Body of pancreas (tissue), 4 donors: Measurements from ENCODE around the gene FUT2. TPM values are rescaled to one million over a fixed set of nuclear protein-coding genes. Genes with fewer than 3 reads are reported as not detected.

Source experiments
- ATAC-seq: fragments of 150-250 bp; one replicate; pipeline ENCODE4 v1.9.1; 2016
- DNase-seq, 4 donors: peaks; one replicate each; pipeline ENCODE4 v3.0.0-alpha.2; 2019
- H3K27ac ChIP-seq, 4 donors: fragments of 200-600 bp; sonication (generic); 1 replicate in 3 of 4; 2 replicates in 1 of 4; pipeline versions ENCODE4 v1.5.1 to v1.6.1; 2016 to 2019; ENCODE audit warnings: mild to moderate bottlenecking in 1 of 4, mixed read lengths in 1 of 4, moderate library complexity in 1 of 4
- H3K27me3 ChIP-seq, 2 donors: fragments of 200-600 bp; sonication (generic); one replicate each; pipeline ENCODE4 v1.6.0; 2016; ENCODE audit warnings: mild to moderate bottlenecking in 1 of 2
- H3K36me3 ChIP-seq, 2 donors: fragments of 200-600 bp; sonication (generic); replicated peaks in 1 of 2; 2 replicates each; pipeline ENCODE4 v1.5.1; 2016; ENCODE audit warnings: low read depth in 2 of 2; ENCODE audit not compliant: insufficient read depth in 1 of 2
- H3K4me1 ChIP-seq: fragments of 200-600 bp; sonication (generic); one replicate; pipeline ENCODE4 v1.6.0; 2016
- H3K4me3 ChIP-seq, 2 donors: fragments of 200-600 bp; sonication (generic); 1 replicate in 1 of 2; 2 replicates in 1 of 2; pipeline ENCODE4 v1.5.1; 2016 to 2019
- H3K9me3 ChIP-seq, 3 donors: fragments of 200-600 bp; sonication (generic); 1 replicate in 2 of 3; 2 replicates in 1 of 3; pipeline ENCODE4 v1.5.1; 2016
- POLR2A ChIP-seq, 3 donors: fragments of 450-650 bp; IDR thresholded peaks; one replicate each; pipeline ENCODE4 v1.6.1; 2016; ENCODE audit warnings: antibody characterized with exemption in 3 of 3, mild to moderate bottlenecking in 2 of 3
- WGBS, 2 donors: methylation state at CpG; one replicate each; pipeline ENCODE4 v1.1.5; 2017; 5-methylcytosine and 5-hydroxymethylcytosine counted together
- intact Hi-C: fragments of 100-400 bp; cut with DNase I; formaldehyde crosslinking; loops from one replicate; pipeline ENCODE4 v1.15.1; 2023
- total RNA-seq, 2 donors: library from RNA; depleted of rRNA; stranded (reverse); fragments of >200 nt; gene quantifications; one replicate each; pipeline ENCODE4 v1.1.0, GENCODE V29; 2016
- TF ChIP-seq, protein P1 (sequence below), 7 experiments: fragments of 450-650 bp in 4 of 7; fragments of 200-600 bp in 3 of 7; sonication (generic) in 3 of 7; IDR thresholded peaks; one replicate each; pipeline ENCODE4 v1.5.1; 2016 to 2019; ENCODE audit warnings: antibody characterized with exemption in 7 of 7

Gene FUT2
- total RNA-seq, 2 donors from 2014 or later = 2.0 to 3.4 TPM

GRCh38 chr19:48663667-48664066, 32.1 kb upstream of the FUT2 start:
- no peak for ATAC-seq
- H3K36me3 ChIP-seq = no peaks in the 10 kb centered on the region
- no peak overlapping the region for H3K27ac ChIP-seq
- H3K27me3 ChIP-seq = no peaks in the 10 kb centered on the region
- H3K4me3 ChIP-seq = no peak overlapping the region
- intact Hi-C loops = no loop called here
- 90 to 91% methylated on average over 4 of the region's 4 CpGs for WGBS, 2 donors
- peaks cover 11% of the 10 kb centered on the region for H3K4me1 ChIP-seq
- DNase-seq = no peak
- no peak for TF ChIP-seq POLR2A (IDR thresholded peaks at IDR 0.05)
- TF ChIP-seq, protein P1, sequence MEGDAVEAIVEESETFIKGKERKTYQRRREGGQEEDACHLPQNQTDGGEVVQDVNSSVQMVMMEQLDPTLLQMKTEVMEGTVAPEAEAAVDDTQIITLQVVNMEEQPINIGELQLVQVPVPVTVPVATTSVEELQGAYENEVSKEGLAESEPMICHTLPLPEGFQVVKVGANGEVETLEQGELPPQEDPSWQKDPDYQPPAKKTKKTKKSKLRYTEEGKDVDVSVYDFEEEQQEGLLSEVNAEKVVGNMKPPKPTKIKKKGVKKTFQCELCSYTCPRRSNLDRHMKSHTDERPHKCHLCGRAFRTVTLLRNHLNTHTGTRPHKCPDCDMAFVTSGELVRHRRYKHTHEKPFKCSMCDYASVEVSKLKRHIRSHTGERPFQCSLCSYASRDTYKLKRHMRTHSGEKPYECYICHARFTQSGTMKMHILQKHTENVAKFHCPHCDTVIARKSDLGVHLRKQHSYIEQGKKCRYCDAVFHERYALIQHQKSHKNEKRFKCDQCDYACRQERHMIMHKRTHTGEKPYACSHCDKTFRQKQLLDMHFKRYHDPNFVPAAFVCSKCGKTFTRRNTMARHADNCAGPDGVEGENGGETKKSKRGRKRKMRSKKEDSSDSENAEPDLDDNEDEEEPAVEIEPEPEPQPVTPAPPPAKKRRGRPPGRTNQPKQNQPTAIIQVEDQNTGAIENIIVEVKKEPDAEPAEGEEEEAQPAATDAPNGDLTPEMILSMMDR (IDR thresholded peaks at IDR 0.05) = no peak
- H3K9me3 ChIP-seq = no peaks in the 10 kb centered on the region

DNA sequence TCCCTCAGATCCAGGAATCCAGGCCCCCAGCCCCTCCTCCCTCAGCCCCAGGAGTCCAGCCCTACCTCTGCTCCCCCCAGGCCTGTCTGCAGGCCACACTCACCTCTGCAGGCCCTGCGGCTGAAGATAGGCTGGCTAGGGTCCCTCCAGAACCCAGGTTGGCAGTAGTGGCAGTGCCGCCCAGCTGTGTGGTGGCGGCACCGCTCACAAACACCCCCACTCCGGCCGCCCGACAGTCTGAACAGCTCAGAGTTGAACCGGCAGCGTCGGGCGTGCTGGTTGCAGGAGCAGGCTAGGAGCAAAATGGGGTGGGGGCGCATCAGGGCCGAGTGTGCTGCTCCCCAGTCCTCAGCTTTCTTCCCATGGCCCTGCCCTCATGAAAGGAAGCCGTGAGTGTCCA, 31.3 kb upstream of the FUT2 start:
- no peak for ATAC-seq

DNA sequence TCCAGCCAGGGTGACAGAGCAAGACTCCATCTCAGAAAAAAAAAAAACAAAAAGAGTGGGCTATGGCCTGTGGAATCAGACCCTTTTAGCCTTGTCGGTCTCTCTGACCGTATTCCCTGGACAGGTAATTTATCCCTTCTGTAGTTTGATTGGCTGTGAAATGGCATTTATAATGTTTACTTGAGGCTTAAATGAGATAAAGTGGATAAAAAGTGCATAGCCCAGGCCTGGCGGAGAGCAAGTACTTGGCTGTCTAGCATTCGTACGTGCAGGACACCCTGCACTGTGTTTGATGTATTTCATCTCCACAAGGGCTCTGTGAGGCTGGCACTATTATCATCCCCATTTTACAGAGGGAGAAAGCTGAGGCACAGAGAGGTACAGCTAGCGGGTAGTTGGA, 30.0 kb upstream of the FUT2 start:
- TF ChIP-seq POLR2A (IDR thresholded peaks at IDR 0.05) = no peak
- TF ChIP-seq, protein P1 (IDR thresholded peaks at IDR 0.05) = no peak
- H3K4me3 ChIP-seq = no peak overlapping the region
- no peak for ATAC-seq
- H3K27ac ChIP-seq = no peak overlapping the region
- 61 to 71% methylated on average over 5 to 6 of the region's 6 CpGs for WGBS, 2 donors
- intact Hi-C loops = no loop called here
- H3K36me3 ChIP-seq = no peaks in the 10 kb centered on the region
- H3K9me3 ChIP-seq = no peaks in the 10 kb centered on the region
- no peak for DNase-seq
- peaks cover 9% of the 10 kb centered on the region for H3K4me1 ChIP-seq
- H3K27me3 ChIP-seq = no peaks in the 10 kb centered on the region

More for the DNA sequence above, 31.3 kb upstream of the FUT2 start:
- no peaks in the 10 kb centered on the region for H3K36me3 ChIP-seq
- no peak overlapping the region for H3K4me3 ChIP-seq
- H3K9me3 ChIP-seq = no peaks in the 10 kb centered on the region
- peaks cover 11% of the 10 kb centered on the region for H3K4me1 ChIP-seq
- no peak for DNase-seq
- H3K27ac ChIP-seq = no peak overlapping the region
- TF ChIP-seq POLR2A (IDR thresholded peaks at IDR 0.05) = no peak
- TF ChIP-seq, protein P1 (IDR thresholded peaks at IDR 0.05) = no peak
- H3K27me3 ChIP-seq = no peaks in the 10 kb centered on the region
- intact Hi-C loops = no loop called here
- WGBS, 2 donors = 89 to 100% methylated on average over 1 to 14 of the region's 14 CpGs

DNA sequence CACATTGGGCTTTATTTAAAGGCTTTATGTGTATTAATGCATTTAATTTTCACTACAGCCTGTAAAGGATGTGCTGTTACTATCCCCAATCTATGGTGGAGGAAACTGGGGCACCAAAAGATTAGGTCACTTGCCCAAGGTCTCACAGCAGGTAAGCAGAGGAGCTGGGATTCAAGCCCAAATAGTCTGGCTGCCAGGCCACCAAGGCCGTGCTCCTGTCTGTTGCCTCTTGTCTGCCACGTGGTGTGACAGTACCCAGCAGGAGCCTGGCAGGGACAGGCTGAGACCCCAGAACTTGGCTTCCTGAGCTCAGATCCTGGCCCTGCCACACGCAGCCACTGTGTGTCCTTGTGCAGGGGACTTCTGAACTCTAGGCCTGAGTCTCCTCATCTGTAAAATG, 27.4 kb upstream of the FUT2 start:
- intact Hi-C loops = no loop called here
- Histone ChIP-seq H3K27ac (no peak overlapping the region), H3K27me3 (no peaks in the 10 kb centered on the region), H3K9me3 (no peaks in the 10 kb centered on the region), H3K4me3 (no peak overlapping the region), H3K36me3 (no peaks in the 10 kb centered on the region), H3K4me1 (no peaks in the 10 kb centered on the region)
- DNase-seq = no peak
- no peak for ATAC-seq
- TF ChIP-seq POLR2A (IDR thresholded peaks at IDR 0.05) = no peak
- TF ChIP-seq, protein P1 (IDR thresholded peaks at IDR 0.05) = no peak
- WGBS, 2 donors = 55% methylated on average over 3 of the region's 3 CpGs; no CpG with 5 or more reads in 1 of the 2 donors

- TF ChIP-seq, protein P1 (IDR thresholded peaks at IDR 0.05) = no peak
- TF ChIP-seq POLR2A (IDR thresholded peaks at IDR 0.05) = no peak
- 96 to 99% methylated on average over 2 of the region's 2 CpGs for WGBS, 2 donors
Observed at GRCh38 chr19:48668761-48669160, 27.0 kb upstream of the FUT2 start.

More at GRCh38 chr19:48668761-48669160, 27.0 kb upstream of the FUT2 start:
- DNase-seq = no peak
- no peak for ATAC-seq
- H3K27me3 ChIP-seq = no peaks in the 10 kb centered on the region
- H3K4me1 ChIP-seq = no peaks in the 10 kb centered on the region
- no peaks in the 10 kb centered on the region for H3K36me3 ChIP-seq
- no peak overlapping the region for H3K4me3 ChIP-seq
- intact Hi-C loops = no loop called here
- no peak overlapping the region for H3K27ac ChIP-seq
- no peaks in the 10 kb centered on the region for H3K9me3 ChIP-seq
